Tibial artery (tissue), 4 donors: ENCODE data around the gene AUNIP.

Source experiments
- DNase-seq, 2 donors: peaks; one replicate each; pipeline ENCODE4 v3.0.0-alpha.2; 2019
- H3K27ac ChIP-seq, 2 donors: fragments of 200-600 bp; sonication (generic) in 1 of 2; 1 replicate in 1 of 2; 2 replicates in 1 of 2; pipeline ENCODE4 v1.5.1; 2018 to 2019; ENCODE audit warnings: mild to moderate bottlenecking in 1 of 2
- H3K27me3 ChIP-seq, 2 donors: fragments of 200-600 bp; sonication (generic) in 1 of 2; one replicate each; pipeline versions ENCODE4 v1.5.1 to v1.6.0; 2016 to 2019
- H3K36me3 ChIP-seq, 3 donors: fragments of 200-600 bp; sonication (generic) in 2 of 3; one replicate each; pipeline ENCODE4 v1.5.1; 2016 to 2019; ENCODE audit warnings: mild to moderate bottlenecking in 2 of 3
- H3K4me1 ChIP-seq, 4 donors: fragments of 200-600 bp; sonication (generic) in 2 of 4; 1 replicate in 3 of 4; 2 replicates in 1 of 4; pipeline ENCODE4 v1.5.1; 2016 to 2019
- H3K4me3 ChIP-seq, 2 donors: fragments of 200-600 bp; sonication (generic) in 1 of 2; 1 replicate in 1 of 2; 2 replicates in 1 of 2; pipeline ENCODE4 v1.5.1; 2018 to 2019; ENCODE audit warnings: mild to moderate bottlenecking in 2 of 2
- H3K9me3 ChIP-seq, 3 donors: fragments of 200-600 bp; sonication (generic) in 1 of 3; one replicate each; pipeline ENCODE4 v1.5.1; 2016 to 2019
- intact Hi-C: fragments of 100-400 bp; cut with DNase I; formaldehyde crosslinking; loops from one replicate; pipeline ENCODE4 v1.15.0; 2023; ENCODE audit warnings: low total_unique reads
- TF ChIP-seq, protein P1 (sequence below), 2 experiments: fragments of 200-600 bp in 1 of 2; fragments of 450-650 bp in 1 of 2; IDR thresholded peaks; one replicate each; pipeline ENCODE4 v1.5.1; 2017 to 2019; ENCODE audit warnings: antibody characterized with exemption in 2 of 2, mild to moderate bottlenecking in 1 of 2, moderate library complexity in 1 of 2

The AUNIP gene

DNA sequence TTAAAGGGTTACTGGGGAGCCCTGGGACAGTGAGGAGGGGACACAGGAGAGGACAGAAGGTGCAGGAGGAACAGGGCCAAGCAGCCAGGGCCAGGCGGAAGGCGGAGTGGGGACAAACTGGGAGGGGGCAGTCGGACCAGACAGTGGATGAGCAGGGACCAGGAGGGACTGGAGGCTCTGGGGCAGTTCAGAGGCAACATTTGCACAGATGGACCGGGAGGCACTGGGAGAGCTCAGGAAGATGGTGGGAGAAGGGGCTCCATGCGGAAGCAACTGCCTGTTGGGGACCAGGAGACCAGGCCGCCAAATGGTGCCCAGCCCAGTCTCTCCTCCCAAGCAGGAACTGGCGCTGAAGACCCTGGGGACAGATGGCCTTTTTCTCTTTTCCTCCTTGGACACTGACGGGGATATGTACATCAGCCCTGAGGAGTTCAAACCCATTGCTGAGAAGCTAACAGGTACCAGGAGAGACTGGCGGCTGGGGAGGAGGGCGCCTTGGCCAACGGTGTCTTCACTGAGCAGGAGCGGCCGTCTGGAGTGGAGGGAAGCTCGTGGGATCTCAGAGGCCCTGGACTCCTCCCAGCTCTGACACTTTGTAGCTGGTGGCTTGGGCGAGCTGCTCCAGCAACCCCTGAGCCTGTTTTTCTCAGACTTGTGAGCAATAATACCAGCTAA is 58.4 kb downstream of the AUNIP start:
- no peak for DNase-seq
- intact Hi-C loops = loop anchor here (10.0 kb wide), 1 partner anchor 566 kb away; the partner anchor contains the start of gene SYF2

DNA sequence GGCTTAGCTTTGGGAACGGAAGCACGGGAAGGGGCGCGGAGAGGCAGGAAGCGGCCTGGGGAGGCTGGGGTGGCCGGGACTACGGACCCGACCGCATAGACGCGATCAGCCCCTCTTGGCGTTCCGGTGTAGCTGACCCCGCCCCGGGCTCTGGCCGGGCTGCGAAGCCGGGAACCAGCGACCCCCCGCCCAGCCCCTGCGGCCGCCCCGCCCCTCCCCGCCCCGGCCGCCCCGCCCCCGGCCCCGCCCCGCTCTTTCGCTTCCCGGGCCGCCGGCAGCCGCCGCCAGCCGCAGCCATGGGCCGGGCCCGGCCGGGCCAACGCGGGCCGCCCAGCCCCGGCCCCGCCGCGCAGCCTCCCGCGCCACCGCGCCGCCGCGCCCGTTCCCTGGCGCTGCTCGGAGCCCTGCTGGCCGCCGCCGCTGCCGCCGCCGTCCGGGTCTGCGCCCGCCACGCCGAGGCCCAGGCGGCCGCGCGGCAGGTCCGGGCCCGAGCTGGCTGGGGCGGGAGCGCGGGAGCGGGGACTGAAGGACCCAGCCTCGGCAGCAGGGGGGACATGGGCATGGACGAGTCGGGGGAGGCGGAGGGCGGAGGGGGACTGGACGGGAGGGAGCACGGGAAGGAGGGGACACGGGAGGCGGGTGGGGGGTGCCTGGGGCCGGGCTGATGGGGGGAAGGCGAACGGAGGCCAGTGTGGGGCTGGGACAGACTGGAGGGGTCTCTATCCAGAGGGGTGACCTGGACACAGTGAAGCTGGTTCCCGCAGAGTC is 59.1 kb downstream of the AUNIP start, which contains the start of gene SELENON:
TSS of gene SELENON (plus strand) at position 259 of the 768 bp plus-strand sequence. CDS start at position 297, 38 bp downstream.
- TF ChIP-seq, protein P1, sequence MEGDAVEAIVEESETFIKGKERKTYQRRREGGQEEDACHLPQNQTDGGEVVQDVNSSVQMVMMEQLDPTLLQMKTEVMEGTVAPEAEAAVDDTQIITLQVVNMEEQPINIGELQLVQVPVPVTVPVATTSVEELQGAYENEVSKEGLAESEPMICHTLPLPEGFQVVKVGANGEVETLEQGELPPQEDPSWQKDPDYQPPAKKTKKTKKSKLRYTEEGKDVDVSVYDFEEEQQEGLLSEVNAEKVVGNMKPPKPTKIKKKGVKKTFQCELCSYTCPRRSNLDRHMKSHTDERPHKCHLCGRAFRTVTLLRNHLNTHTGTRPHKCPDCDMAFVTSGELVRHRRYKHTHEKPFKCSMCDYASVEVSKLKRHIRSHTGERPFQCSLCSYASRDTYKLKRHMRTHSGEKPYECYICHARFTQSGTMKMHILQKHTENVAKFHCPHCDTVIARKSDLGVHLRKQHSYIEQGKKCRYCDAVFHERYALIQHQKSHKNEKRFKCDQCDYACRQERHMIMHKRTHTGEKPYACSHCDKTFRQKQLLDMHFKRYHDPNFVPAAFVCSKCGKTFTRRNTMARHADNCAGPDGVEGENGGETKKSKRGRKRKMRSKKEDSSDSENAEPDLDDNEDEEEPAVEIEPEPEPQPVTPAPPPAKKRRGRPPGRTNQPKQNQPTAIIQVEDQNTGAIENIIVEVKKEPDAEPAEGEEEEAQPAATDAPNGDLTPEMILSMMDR (IDR thresholded peaks at IDR 0.05) = peak in 1 of 2 experiments; percentile 8
- Histone ChIP-seq H3K36me3 (peaks cover 0 to 4% (median 2%) of the 10 kb centered on the region in 3 donors), H3K27ac (peak within 1 kb of the TSS; percentile 88 to 91), H3K9me3 (no peaks in the 10 kb centered on the region), H3K27me3 (no peaks in the 10 kb centered on the region), H3K4me3 (peak within 1 kb of the TSS; percentile 63 to 69), H3K4me1 (peaks cover 0 to 58% (median 48%) of the 10 kb centered on the region in 4 donors)
- DNase-seq = peak; percentile 63 to 86
- intact Hi-C loops = loop anchor here (5.0 to 10.0 kb wide), 2 partner anchors 108 to 565 kb away; partner anchors contain the start of gene SYF2

More for the DNA sequence above, 58.4 kb downstream of the AUNIP start:
- Histone ChIP-seq H3K27me3 (no peaks in the 10 kb centered on the region), H3K9me3 (no peaks in the 10 kb centered on the region), H3K27ac (peak overlapping the region; percentile 81 to 83), H3K4me1 (peaks cover 0 to 65% (median 56%) of the 10 kb centered on the region in 4 donors), H3K36me3 (peaks cover 0 to 6% (median 6%) of the 10 kb centered on the region in 3 donors), H3K4me3 (peak overlapping the region; percentile 63 to 69)
- TF ChIP-seq, protein P1 (IDR thresholded peaks at IDR 0.05) = no peak

DNA sequence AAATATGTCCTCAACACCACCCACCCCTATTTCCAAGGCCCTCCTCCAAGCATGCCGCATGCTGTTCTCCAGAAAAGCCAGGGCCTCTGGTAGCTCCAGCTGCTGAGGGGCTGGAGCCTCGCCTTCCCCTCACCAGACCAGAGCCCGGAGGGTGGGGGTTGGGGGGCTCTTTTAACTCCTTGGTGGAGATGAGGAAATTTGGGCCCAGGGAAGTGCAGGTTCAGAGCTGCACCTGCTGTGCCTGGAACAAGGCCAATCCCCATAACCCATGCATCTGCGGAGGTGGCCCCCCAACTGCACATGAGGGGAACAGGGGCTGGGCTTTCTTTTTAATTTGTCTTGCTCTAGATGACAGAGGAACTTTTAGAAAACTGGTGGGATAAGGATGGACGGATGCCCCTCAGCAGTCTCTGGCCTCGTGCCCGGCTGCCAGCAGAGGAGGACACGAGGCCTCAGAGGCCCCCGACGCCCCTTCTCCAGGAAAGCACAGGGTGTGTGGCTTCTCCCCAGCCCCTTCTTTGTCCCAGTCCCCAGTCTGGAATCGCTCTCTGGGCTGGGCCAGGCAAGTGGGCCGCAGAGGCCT is 59.8 kb downstream of the AUNIP start:
- no peak for DNase-seq
- intact Hi-C loops = loop anchor here (5.0 kb wide), 1 partner anchor 107 kb away; no protein-coding TSS in a partner anchor
- Histone ChIP-seq H3K9me3 (no peaks in the 10 kb centered on the region), H3K4me3 (peak overlapping the region; percentile 63 to 69), H3K27me3 (no peaks in the 10 kb centered on the region), H3K36me3 (no peaks in the 10 kb centered on the region), H3K27ac (peak overlapping the region; percentile 88 to 91), H3K4me1 (peaks cover 0 to 51% (median 47%) of the 10 kb centered on the region in 4 donors)
- TF ChIP-seq, protein P1 (IDR thresholded peaks at IDR 0.05) = no peak

DNA sequence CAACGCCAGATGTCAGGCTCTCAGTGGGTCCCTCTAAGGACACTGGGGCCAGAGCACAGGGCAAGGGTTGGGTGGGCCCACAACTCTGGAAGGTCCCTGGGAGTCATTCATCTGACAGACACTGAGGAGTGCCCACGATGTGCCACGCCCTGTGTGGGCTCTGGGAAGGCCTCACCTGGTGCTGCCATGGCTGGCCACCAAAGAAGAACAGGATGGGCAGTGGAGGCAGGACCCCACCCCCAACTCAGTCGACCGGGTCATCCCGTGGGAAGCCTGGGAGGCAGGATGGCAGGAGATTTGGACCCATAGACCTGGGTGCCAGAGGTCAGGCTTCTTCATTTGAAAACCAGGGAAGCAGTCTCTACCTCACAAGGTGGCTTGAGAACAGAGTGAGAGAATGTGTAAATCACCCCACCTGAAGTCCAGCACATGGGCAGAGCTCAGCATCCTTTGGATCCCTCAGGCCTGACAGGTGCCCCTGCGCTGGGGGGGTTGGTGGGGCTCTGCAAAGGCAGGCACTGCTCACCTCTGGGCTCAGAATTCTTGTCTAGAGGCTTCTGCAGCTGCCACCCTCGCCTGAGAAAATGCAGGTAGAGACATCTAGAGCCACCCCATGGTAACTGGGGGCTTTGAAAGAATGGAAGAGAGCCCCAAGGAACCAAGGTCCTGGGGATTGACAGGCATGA is 60.4 kb downstream of the AUNIP start:
- intact Hi-C loops = loop anchor here (5.0 kb wide), 1 partner anchor 107 kb away; no protein-coding TSS in a partner anchor
- TF ChIP-seq, protein P1 (IDR thresholded peaks at IDR 0.05) = no peak
- H3K4me3 ChIP-seq = no peak overlapping the region
- peaks cover 0 to 51% (median 44%) of the 10 kb centered on the region in 4 donors for H3K4me1 ChIP-seq
- no peak for DNase-seq
- H3K36me3 ChIP-seq = no peaks in the 10 kb centered on the region
- H3K9me3 ChIP-seq = no peaks in the 10 kb centered on the region
- no peaks in the 10 kb centered on the region for H3K27me3 ChIP-seq
- peak overlapping the region; percentile 88 to 91 for H3K27ac ChIP-seq

DNA sequence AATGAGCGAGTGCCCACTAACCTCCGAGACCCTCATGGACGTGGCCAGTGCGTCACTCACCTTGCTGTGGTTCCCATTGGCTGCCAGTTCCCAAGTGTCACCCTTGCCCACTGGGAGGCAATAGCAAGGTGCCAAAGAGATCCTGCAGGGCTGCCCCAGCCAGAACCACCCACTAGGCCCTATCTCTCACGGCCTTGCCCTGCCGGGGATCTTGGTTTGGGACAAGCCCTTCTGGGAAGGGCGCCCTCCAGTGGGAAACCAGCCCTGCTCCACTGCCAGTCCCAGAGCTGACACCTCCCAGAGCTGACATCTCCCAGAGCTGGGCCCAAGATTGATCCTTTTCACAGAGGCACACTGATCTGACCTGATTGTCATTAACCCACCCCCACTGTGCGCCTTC is 61.3 kb downstream of the AUNIP start:
- Histone ChIP-seq H3K4me3 (no peak overlapping the region), H3K9me3 (no peaks in the 10 kb centered on the region), H3K27ac (no peak overlapping the region), H3K4me1 (peaks cover 0 to 44% (median 39%) of the 10 kb centered on the region in 4 donors), H3K36me3 (no peaks in the 10 kb centered on the region), H3K27me3 (no peaks in the 10 kb centered on the region)
- no peak for DNase-seq
- intact Hi-C loops = loop anchor here (2.0 to 5.0 kb wide), 2 partner anchors 106 to 189 kb away; no protein-coding TSS in a partner anchor
- TF ChIP-seq, protein P1 (IDR thresholded peaks at IDR 0.05) = no peak
